GM18861 (cell line): Measurements from ENCODE around the gene DUOX2.
"Not testable (repeated sequence)": the region's sequence is repeated elsewhere in the genome, so short reads cannot be mapped to it uniquely, and the experiment has no call there.

Source experiments
- ATAC-seq: cut with Tn5 transposase; IDR thresholded peaks from one replicate; pipeline ENCODE4 v1.9.1; 2021; ENCODE audit not compliant: unreplicated experiment

DUOX2 gene

DNA sequence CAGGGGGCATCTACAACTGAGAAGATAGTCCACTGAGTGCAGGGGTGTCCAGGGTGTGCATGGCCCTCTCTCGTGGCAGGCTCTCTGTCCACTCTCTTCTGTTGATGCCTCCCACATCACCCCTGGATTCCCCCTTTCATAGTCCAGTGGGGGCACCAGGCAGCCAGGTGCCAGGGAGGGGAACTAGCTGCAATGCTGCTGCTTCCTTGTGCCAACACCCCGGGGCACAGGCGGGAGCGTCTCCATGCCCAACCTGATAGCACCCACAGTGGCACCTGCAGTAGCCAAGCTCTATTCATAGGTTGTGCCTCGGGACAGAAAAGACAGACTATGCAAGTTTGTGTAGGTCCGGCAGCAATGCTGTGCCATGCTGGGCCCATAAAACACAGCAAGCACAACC is 11.7 kb downstream of the DUOX2 start:
- no peak for ATAC-seq

- no peak for ATAC-seq
Observed at GRCh38 chr15:45101749-45102148, 12.2 kb downstream of the DUOX2 start.

DNA sequence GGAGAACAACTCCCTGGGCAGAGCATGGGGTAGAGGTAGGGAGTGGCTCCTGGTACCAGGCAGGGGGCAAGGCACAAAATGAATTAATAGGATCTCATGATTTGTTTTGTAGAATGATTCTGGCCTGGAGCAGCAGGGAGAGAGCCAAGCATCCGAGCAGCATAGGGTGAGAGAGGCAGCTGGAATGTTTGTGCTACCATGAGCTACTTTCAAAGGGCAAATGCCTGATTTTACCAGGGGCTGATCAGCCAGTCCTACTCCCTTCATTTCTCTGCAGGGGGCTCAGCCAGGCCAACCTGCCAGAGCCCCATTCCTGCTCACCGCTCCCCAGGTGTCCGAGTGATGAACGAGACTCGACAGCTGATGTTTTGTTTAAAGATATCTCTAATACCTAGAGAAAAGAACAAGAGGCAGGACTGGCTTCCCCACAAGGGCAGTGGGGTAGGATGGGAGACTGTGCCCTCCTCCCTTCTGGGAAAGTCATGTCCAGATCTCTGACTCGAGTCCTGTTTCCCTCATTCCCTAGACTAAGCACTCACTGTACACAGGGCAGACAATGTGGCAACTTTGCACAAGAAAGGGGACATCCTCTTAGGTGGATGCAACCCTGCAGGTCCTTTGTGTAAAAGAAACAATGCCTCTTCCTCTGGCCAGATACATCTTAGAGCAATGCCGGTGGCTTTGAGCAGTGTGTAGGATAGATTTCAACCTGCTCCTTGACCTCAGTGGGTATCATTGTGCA is 12.9 kb downstream of the DUOX2 start:
- ATAC-seq: no peak

DNA sequence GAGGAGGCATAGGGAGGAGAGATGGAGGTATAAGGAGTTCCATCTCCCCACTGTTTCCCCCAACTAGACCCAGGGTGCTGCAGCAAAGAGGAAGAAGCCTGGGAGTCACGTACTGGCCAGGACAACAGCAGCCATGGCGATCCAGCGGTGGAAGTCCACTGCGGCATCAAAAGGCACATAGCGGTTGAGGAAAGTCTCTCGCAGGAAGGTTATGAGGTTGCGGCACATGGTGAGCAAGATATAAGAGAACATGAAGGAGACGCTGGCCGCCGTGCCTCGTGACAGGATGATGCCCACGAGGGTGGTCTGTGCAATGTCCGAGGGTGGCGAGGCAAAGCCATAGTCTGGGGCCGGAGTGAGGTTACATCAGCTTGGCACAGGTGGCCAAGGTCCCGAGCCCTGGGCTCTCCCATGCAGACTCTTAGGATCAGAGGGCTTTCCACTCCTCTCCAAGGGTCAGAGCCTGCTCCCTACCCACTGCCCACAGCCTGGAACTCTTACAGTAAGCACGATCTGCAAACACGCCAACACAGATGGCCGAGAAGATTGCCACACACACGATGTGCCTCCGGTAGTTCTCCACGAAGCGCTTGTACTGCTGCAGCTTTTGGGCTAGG is 14.3 kb downstream of the DUOX2 start:
- no peak for ATAC-seq

DNA sequence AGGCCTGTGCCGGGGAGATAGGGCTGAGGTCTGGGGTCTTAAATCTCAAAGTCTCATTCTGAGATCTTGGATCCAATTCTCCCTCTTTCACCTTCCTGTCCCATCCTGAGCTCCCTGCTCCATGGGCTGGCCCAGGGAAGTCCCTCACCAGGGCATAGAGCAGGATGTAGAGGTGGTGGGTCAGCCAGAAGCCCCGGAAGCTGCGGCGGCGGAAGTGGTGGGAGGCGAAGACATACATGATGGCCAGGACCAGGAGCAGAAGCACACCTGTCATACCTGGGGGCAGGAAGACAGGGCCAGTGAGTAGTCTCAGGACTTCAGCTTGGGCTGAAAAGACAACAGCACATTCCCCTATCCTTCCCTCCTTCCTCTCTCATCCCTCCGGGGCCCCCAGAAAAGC is 16.5 kb downstream of the DUOX2 start:
- no peak for ATAC-seq

DNA sequence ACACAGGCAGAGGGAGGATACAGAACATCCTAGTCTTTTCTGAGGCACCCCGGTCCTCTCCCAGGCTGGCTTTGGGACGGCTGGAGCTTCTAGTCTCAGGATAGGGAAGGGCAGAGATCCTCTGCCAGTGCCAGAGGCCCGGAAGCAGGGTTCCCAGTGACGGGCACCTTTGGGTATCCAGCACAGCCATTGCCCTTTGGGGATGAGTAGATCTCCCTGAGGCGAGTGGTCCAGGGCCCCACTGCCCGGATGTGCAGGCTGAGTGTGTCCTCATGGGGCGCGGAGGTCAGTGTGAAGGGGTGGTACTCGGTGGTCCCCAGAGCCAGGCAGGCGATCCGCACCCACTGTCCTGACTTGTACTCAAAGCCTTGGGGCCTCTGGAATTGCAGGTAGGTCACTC is 18.3 kb downstream of the DUOX2 start:
- no peak for ATAC-seq

DNA sequence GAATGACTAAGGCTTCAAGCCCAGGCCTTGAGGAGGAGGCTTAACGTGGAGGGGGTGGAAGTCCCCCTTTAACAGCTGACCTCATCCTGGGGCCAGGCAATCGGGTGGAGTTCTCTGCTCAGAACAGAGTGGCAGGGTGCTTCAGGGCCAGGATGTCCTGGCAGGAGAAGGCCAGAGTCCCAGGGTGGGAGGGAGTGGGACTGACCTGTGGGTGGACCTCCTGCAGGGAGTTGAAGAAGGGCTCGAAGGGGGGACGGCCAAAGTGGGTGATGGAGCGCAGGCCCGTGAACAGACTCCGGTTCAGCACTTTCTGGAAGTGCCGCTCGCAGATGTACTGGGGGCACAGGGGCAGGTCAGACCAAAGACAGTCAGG is 19.6 kb downstream of the DUOX2 start:
- ATAC-seq: no peak

- ATAC-seq: no peak
Observed at GRCh38 chr15:45093622-45094357, 20.2 kb downstream of the DUOX2 start.

DNA sequence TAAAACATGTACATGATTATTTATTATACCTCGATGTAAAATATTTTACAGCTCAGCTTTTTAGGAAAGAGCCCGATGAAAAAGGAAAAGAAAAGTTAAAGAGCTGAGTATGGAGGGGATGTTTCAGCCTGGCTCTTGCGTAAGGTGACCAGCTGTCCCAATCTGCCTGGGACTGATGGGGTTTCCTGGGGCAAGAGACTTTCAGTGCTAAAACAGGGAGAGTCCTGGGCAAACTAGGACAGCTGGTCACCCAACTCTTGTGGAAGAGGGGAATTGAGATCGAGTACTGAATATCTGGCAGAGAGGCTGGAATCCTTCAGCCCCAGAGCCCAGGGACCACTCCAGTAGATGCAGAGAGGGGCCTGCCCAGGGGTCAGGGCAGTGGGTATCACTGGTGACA is 21.0 kb downstream of the DUOX2 start:
- ATAC-seq: no peak

- ATAC-seq: no peak
Observed at GRCh38 chr15:45091576-45091975, 22.4 kb downstream of the DUOX2 start.

GRCh38 chr15:45091161-45091560 is 22.8 kb downstream of the DUOX2 start:
- ATAC-seq: no peak

- no peak for ATAC-seq
Observed at GRCh38 chr15:45089712-45090373, 24.1 kb downstream of the DUOX2 start.

GRCh38 chr15:45088801-45089711 is 24.9 kb downstream of the DUOX2 start:
- ATAC-seq: no peak

DNA sequence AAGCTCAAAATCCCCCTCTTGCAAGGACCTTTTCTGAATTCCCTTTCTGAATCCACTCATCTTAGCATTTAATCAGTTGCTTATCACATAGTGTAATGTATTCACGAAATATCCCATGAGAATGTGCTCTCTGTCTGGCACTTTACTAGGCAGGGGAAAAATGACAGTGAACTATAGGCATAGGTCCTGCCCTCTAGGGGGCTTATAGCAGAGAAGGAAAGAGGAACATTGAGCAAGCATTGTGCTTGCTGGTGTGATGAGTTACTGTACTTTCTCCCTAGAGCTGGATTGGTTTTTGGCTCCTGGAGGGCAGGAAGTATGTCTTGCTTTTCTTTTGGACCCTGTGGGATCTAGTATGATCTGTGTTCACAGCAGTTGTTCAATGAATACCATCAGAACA is 26.5 kb downstream of the DUOX2 start:
- no peak for ATAC-seq

GRCh38 chr15:45084163-45084562 is 29.8 kb downstream of the DUOX2 start:
- ATAC-seq: no peak

DNA sequence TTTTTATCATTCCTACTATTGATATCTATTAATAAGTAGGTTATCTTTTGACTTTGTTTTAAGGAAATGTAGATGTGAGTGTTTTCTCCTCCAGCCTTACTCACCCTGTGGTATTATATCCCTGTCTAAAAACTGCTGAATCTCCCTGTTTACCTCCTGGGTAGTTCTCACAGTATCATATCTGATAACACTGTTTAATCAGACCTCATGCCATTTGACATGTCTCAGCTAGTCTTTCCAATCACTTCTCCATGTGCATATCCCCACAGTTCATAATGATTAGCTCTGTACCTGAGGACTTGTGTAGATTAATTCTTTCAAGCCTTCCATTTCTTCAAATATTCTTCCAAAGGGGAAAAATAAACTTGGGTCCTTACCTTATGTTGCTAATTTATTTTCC is 30.7 kb downstream of the DUOX2 start:
- no peak for ATAC-seq

DNA sequence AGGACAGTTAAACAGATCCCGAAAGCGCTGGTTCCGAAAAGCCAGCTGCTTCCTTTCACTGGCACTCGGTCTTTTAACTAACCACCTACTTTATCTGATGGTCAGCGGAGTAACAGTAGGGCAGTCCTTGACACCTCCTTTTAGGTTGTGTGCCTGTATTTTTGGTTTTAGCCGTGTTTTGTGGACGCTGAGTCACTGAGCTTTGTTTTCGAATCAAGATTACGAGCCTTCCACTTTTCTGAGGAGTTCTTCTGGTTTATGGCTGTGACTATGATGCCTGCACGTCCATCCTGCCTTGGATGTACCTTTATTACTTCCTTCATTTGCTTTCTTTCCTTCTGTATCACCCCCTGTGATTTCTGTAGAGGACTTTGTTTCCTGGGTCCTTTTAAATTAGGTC is 31.6 kb downstream of the DUOX2 start:
- not testable (repeated sequence) for ATAC-seq

DNA sequence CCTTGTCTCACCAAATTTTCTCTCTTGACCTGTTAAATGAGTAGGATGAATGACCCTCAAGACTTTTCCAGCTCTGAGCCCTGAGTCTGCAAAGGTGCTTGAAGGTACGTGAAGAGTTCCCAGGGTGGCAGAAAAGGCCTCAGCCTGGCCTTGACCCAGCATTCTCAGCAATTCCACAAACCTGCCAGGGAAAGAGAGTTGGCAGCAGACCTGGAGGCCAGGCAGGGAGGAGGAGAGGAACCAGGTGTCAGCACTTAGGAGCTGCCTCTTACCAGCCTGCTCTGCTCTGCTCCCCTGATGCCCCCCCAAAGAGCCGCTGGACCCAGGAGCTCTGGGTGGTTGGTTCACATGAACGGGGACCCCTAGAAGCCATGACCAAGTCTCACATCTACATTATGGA is 33.4 kb downstream of the DUOX2 start:
- ATAC-seq: not testable (repeated sequence)

DNA sequence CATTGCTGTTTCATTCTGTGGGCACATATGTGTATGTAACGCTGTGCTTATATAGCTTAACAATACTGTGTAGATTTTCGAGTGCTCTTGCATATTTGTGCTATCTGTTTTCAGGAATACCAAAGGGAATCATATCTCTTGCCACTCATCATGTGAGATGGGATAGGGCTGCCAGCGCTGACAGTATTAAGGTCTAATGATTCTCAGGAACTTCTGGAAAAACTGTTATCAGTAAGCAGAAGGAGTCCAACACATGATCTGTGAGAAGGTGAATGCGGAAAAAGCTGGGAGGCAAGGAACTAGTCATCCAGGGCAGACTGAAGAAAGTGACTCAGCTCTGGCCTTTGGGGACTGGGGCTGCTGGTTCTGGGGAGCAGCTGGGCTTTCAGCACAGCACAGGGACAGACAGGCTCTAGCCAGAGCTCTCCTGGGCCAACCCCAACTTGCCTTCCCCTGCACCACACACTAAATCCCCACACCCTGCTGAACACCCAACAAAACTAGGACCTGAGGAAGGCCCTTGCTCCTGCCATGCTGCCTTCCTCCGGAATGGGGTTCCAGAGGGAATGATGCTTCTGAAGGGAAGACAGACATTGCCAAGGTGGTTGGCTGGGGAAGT is 34.2 kb downstream of the DUOX2 start:
- not testable (repeated sequence) for ATAC-seq

GRCh38 chr15:45079201-45079600 is 34.8 kb downstream of the DUOX2 start:
- ATAC-seq: not testable (repeated sequence)
